GM19035 (cell line): ENCODE results near the gene EIF4A3.
A peak's percentile ranks its signal among the peaks of the same experiment; 100 is the strongest.
"Not testable (repeated sequence)": the region's sequence is repeated elsewhere in the genome, so short reads cannot be mapped to it uniquely, and the experiment has no call there.

Experiments
- ATAC-seq: cut with Tn5 transposase; IDR thresholded peaks from one replicate; pipeline ENCODE4 v1.9.1; 2021; ENCODE audit not compliant: unreplicated experiment

The EIF4A3 gene

GRCh38 chr17:80101946-80102663 lies 44.8 kb downstream of the EIF4A3 start:
- peak; percentile 15 for ATAC-seq

GRCh38 chr17:80101011-80101945 lies 45.6 kb downstream of the EIF4A3 start, which contains the start of gene GAA:
GAA (plus strand) TSS chr17:80101581; CDS start chr17:80104587, 3,006 bp downstream.
- peak; percentile 69 for ATAC-seq

- no peak for ATAC-seq
These were observed 46.9 kb downstream of the EIF4A3 start for GRCh38 chr17:80100035-80100323.

GRCh38 chr17:80099291-80100034 lies 47.5 kb downstream of the EIF4A3 start:
- no peak for ATAC-seq

GRCh38 chr17:80097844-80098691 lies 48.9 kb downstream of the EIF4A3 start:
- ATAC-seq = no peak

- ATAC-seq = no peak
These were observed 49.8 kb downstream of the EIF4A3 start for GRCh38 chr17:80097127-80097621.

GRCh38 chr17:80096561-80097021 lies 50.3 kb downstream of the EIF4A3 start:
- no peak for ATAC-seq

- ATAC-seq = no peak
These were observed 51.0 kb downstream of the EIF4A3 start for GRCh38 chr17:80095844-80096475.

GRCh38 chr17:80095038-80095843 lies 51.7 kb downstream of the EIF4A3 start:
- no peak for ATAC-seq

- no peak for ATAC-seq
These were observed 54.0 kb downstream of the EIF4A3 start for GRCh38 chr17:80092959-80093358.

- no peak for ATAC-seq
These were observed 55.6 kb downstream of the EIF4A3 start for GRCh38 chr17:80091376-80091775.

GRCh38 chr17:80090164-80090563 lies 56.8 kb downstream of the EIF4A3 start:
- not testable (repeated sequence) for ATAC-seq

GRCh38 chr17:80089762-80090161 lies 57.2 kb downstream of the EIF4A3 start:
- ATAC-seq = no peak

- ATAC-seq = no peak
These were observed 59.3 kb downstream of the EIF4A3 start for GRCh38 chr17:80087346-80088265.

- ATAC-seq = no peak
These were observed 60.3 kb downstream of the EIF4A3 start for GRCh38 chr17:80086616-80087015.

GRCh38 chr17:80086081-80086480 lies 60.8 kb downstream of the EIF4A3 start:
- no peak for ATAC-seq

GRCh38 chr17:80084773-80085172 lies 62.2 kb downstream of the EIF4A3 start:
- no peak for ATAC-seq
